ENCODE results near the gene HCAR3. TPM values are rescaled to one million over a fixed set of nuclear protein-coding genes. Genes with fewer than 3 reads are reported as not detected.

Gene HCAR3
- total and polyA plus RNA-seq, 2 of the 13 experiments (the other 11 are each of a cell fraction or from before 2014, with no cell fraction given) = 0.11 to 12.8 TPM

- TF ChIP-seq CERS6 (CRISPR knock-in tag; IDR thresholded peaks at IDR 0.05) (no peak), MEF2D (CRISPR knock-in tag; IDR thresholded peaks at IDR 0.05) (peak; percentile 90), NBN (conservative IDR thresholded peaks at IDR 0.05) (no peak), ZNF703 (CRISPR knock-in tag; IDR thresholded peaks at IDR 0.05; ENCODE audit: borderline replicate concordance) (no peak), NR2C2 (CRISPR knock-in tag; IDR thresholded peaks at IDR 0.05; ENCODE audit: borderline replicate concordance) (no peak), MAFG (CRISPR knock-in tag; IDR thresholded peaks at IDR 0.05) (no peak), JUN (CRISPR knock-in tag; IDR thresholded peaks at IDR 0.05) (peak; percentile 39; the same call in 1 of the 2 replicates), TIGD3 (CRISPR knock-in tag; IDR thresholded peaks at IDR 0.05; ENCODE audit: borderline replicate concordance) (no peak), ZNF430 (CRISPR knock-in tag; IDR thresholded peaks at IDR 0.05) (no peak), FOSL1 (CRISPR knock-in tag; IDR thresholded peaks at IDR 0.05; ENCODE audit: borderline replicate concordance) (peak; percentile 67; the same call in 1 of the 2 replicates), ZNF737 (CRISPR knock-in tag; IDR thresholded peaks at IDR 0.05; ENCODE audit: borderline replicate concordance) (no peak), HIC2 (CRISPR knock-in tag; IDR thresholded peaks at IDR 0.05; ENCODE audit: low read depth) (no peak), PPARG (CRISPR knock-in tag; conservative IDR thresholded peaks at IDR 0.05) (peak; percentile 48; the same call in 1 of the 2 replicates), ZNF124 (CRISPR knock-in tag; IDR thresholded peaks at IDR 0.05) (no peak), EHMT2 (IDR thresholded peaks at IDR 0.05; ENCODE audit: borderline replicate concordance, low read depth, low read length) (no peak), NR2F1 (CRISPR knock-in tag; IDR thresholded peaks at IDR 0.05) (no peak), ZNF576 (CRISPR knock-in tag; IDR thresholded peaks at IDR 0.05) (no peak), ZNF230 (CRISPR knock-in tag; IDR thresholded peaks at IDR 0.05) (no peak), ZNF616 (CRISPR knock-in tag; IDR thresholded peaks at IDR 0.05; ENCODE audit: low read depth) (no peak), DNMT3B (CRISPR knock-in tag; conservative IDR thresholded peaks at IDR 0.05) (no peak), ZNF34 (CRISPR knock-in tag; IDR thresholded peaks at IDR 0.05; ENCODE audit: borderline replicate concordance) (no peak), KAT2B (IDR thresholded peaks at IDR 0.05; ENCODE audit: borderline replicate concordance, low read depth, low read length) (no peak), MLX (CRISPR knock-in tag; IDR thresholded peaks at IDR 0.05) (no peak), NR0B2 (CRISPR knock-in tag; IDR thresholded peaks at IDR 0.05) (no peak), ELK4 (CRISPR knock-in tag; IDR thresholded peaks at IDR 0.05; ENCODE audit: borderline replicate concordance) (no peak)
Observed at GRCh38 chr12:122726080-122726558, 9.5 kb upstream of the HCAR3 start (continued).
